HG02763 (cell line): Measurements from ENCODE around the gene SLC25A20.

Experiments used
- ATAC-seq: cut with Tn5 transposase; IDR thresholded peaks from one replicate; pipeline ENCODE4 v1.9.1; 2021; ENCODE audit warnings: mild to moderate bottlenecking, moderate library complexity; ENCODE audit not compliant: unreplicated experiment

Gene SLC25A20

DNA sequence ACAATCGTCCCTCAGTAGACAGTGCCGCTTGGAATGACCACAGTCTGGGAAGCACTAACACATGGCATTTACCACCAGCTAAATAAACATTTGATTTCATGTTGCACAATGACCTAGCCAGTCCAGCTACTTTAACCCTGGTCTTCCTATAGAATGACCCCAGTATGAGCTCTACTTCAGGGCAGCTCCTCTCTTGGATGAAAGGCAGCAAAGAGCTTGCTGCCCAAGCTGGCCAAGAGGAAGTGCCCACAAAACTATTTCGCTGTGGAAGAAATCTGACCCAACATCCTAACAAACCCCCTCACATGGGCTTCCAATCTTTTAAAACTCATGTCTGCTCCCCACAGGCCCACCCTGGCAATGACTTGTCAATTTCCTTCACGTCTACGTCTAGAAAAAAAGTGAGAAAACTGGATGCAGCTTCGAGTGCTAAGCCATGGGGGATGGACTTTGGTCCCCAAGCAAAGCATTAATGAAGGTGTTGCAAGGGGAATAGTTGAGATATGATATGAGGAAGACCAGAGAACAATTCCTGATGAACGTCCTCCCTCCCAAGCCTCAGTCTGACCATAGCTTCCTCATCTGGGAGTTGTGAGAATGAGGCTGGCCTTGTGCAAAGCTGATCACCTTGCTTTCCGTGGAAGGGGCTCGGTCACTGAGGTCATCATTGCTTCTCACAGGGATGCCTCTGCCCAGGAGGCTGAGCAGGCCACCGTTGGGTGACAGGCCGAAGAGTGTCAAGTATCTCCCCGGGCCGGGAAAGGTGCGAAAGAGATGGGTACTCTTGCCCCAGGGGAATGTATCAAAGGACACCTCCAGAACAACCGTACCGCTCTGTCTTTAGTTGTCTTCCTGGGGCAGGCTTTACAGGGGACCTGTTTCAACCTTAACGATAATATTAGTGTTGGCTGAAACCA is 964 bp downstream of the SLC25A20 start:
- ATAC-seq: no peak

DNA sequence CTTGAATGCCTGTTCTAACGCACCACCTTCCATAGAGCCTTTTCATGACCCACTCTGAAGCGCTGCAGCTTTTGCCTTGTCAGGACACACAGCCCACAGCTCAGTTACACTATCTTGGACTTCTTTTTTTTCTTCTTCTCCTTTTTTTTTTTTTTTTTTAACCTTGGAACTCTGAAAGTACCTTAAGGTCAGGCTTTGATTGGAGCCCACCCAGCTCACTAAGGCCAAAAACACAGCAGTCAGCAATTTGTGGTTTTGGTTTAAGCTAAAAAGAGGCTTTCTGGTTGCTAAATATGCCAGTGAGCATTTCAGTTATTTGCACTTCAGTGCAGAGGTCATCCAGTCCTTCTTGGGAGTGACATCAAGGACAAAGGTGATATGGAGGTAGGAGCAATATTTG is 1.7 kb downstream of the SLC25A20 start:
- no peak for ATAC-seq

GRCh38 chr3:48894516-48894915 is 4.2 kb downstream of the SLC25A20 start:
- ATAC-seq: no peak

GRCh38 chr3:48891606-48892005 is 7.1 kb downstream of the SLC25A20 start:
- ATAC-seq: no peak

- ATAC-seq: no peak
These were observed 12.9 kb downstream of the SLC25A20 start for GRCh38 chr3:48885753-48886152.

GRCh38 chr3:48881652-48882114 is 17.0 kb downstream of the SLC25A20 start:
- ATAC-seq: no peak

- ATAC-seq: no peak
These were observed 17.7 kb downstream of the SLC25A20 start for GRCh38 chr3:48881006-48881405.

GRCh38 chr3:48879994-48880377 is 18.7 kb downstream of the SLC25A20 start:
- no peak for ATAC-seq

DNA sequence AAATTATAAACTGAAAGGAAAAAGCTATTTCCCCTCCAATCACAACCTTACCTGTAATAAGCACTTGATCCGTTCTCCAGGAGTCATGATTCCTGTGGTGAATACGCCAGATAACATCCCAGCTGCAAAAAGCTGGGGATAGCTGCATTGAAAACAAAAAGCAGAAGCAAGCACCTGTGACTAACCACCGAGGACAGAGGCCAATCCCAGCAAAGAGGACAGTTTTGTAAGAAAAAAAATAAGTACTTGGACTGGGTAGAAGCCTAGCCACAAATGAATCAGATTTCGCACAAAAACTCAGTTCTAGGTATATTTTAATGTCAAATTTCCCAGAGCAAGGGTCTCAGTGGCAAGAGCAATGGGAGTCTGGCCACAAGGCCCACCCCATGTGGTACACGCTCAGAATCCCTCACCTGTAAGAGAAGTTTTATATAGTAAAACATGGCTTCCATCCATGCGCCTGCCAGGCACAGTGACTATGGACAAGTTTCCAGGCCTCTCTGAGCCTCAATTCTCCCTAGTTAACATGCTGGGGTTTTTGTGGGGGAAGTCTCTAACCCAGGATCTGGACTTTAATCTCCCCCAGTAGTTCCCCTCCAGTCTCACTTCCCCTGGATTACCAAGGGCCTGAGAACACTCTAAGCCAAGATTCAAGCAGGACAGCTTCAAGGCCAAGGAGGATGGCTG is 19.2 kb downstream of the SLC25A20 start:
- no peak for ATAC-seq

- no peak for ATAC-seq
These were observed 21.0 kb downstream of the SLC25A20 start for GRCh38 chr3:48877671-48878070.

- no peak for ATAC-seq
These were observed 35.6 kb downstream of the SLC25A20 start for GRCh38 chr3:48863122-48863521.

DNA sequence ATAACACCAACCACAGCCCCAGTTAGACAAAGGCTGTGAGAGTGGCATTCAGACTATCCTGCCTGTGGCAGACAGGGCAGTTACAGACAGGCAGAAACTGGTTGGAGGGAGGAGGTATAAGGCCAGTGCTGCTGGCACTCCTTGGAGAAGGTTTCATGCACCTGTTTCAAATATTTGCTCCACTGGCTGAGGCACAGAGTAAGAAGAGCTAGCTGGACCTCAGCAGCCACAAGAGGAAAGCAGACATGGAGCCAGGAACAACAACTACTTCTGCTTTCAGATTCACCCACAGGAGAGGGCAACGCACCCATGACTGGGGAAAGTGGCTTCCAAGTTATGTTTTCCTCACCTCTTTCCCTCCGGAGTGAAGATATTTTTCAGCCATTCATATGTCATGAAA is 39.5 kb downstream of the SLC25A20 start:
- no peak for ATAC-seq

GRCh38 chr3:48858709-48859108 is 40.0 kb downstream of the SLC25A20 start:
- no peak for ATAC-seq

DNA sequence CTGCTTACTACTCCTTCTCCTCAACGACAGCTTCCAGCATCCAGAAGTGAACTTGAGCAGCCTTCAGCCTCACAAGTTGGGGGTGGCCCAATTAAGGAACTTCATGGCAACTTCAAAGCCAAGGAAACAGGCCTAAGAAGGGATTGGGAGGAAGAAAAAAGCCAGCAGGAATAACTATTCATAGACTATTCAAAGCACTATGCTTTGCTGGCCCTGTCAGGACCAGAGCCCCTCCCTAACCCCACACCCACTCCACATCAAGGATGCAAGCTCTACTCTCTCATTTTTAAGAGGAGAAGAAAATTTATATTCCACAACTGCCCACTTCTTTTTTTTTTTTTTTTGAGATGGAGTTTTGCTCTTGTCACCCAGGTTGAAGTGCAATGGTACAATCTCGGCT is 41.0 kb downstream of the SLC25A20 start:
- ATAC-seq: no peak

DNA sequence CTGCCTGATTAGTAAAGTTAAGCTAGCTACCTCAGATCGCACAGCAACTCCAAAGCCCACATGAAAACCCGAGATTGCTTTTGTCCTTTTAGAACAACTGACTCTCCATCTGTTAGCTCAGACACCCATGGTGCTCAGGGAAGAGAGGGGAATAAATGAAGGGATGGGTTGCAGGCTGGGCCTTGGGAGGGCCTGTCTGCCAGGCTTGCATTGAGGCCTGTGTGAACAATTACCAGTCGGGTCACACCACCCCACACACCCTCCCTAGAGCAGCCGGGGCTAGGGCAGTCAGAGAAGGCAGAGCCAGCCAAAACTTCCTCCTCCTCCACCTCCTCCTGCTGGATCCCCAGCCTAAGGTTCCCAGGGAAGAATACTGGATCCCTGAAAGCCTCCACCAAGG is 42.2 kb downstream of the SLC25A20 start:
- ATAC-seq: no peak

DNA sequence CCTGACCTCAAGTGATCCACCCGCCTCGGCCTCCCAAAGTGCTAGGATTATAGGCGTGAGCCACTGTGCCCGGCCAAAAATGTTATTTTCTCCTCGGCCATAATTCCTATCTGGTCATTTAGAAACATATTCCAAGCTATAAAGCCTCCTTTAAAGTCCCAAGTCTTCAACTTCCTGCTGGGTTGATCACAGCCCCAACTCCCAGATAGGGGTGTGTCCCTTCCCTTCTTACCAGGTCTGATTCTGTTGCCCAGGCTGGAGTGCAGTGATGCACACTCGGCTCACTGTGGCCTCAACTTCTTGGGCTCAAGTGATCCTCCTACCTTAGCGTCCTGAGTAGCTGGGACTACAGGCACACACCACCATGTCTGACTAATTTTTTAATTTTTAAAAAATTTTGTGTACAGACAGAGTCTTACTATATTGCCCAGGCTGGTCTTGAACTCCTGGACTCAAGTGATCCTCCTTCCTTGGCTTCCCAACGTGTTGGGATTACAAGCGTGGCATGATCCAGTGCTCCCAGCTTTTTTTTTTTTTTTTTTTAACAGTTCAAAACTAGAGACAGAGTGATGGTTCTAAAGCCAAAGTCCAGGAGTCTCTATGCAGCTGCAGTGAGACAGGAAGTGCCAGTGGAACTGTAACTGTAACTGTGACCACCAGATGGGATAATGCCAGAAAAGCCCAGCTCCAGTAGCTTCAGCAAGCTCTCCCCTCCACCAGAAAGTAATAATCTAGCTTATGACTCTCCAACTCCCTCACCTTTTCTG is 42.8 kb downstream of the SLC25A20 start:
- ATAC-seq: no peak

- ATAC-seq: no peak
These were observed 46.5 kb downstream of the SLC25A20 start for GRCh38 chr3:48852151-48852550.

DNA sequence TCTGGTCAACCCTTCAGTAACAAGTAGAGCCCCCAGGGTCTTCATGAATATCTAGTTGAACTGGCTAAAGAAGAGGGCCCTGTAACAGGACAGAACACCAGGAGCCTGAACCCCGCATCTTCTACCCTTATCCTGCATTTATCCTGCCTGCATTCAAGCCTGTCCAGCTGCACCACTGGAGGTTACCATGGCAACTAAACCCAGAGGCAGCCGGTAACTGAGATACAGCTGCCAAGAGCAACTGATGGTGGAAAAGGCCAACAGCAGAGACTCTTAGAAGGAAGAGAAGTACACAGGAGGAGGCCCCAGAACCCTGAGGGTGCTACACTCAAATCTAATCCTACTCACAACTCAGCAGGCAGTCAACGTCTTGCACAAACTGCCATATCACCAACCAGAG is 47.3 kb downstream of the SLC25A20 start:
- no peak for ATAC-seq

DNA sequence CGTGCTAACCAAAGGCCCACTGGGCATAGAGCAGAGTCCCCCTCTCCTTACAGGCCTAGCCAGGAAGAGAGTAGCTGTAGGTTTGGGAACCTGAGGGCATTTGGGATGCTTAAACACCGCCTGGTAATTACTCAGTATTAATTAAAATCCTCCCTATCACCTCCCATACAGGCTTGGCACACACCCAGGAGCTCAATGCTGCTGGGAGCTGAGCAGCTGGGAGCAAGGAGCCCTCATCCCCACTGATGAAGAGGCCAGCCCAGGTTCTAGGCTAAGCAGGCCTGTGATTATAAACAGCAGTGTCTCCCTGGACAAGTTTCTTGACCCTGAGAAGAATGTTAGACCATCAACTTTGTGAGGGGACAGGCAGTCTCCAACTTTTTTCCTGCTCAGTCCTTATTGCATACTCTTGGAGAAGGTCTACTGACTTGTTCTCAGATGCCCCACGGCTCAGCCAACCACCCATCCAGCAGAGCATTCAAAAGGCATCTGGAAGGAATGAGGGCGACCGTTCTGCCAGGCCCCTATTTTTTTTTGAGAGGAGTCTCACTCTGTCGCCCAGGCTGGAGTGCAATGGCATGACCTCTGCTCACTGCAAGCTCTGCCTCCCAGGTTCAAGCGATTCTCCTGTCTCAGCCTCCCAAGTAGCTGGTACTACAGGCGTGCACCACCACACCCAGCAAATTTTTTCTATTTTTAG is 49.7 kb downstream of the SLC25A20 start:
- ATAC-seq: no peak

- peak; percentile 84 for ATAC-seq
These were observed 50.9 kb downstream of the SLC25A20 start, which contains the start of gene PRKAR2A for GRCh38 chr3:48847504-48848423. Gene PRKAR2A, minus strand, starts transcription at chr3:48847874. Its CDS starts 278 bp downstream, at chr3:48847596.
